ENCODE results near the gene AFF3.
"Not testable (repeated sequence)": the region's sequence is repeated elsewhere in the genome, so short reads cannot be mapped to it uniquely, and the experiment has no call there.

Gene AFF3

DNA sequence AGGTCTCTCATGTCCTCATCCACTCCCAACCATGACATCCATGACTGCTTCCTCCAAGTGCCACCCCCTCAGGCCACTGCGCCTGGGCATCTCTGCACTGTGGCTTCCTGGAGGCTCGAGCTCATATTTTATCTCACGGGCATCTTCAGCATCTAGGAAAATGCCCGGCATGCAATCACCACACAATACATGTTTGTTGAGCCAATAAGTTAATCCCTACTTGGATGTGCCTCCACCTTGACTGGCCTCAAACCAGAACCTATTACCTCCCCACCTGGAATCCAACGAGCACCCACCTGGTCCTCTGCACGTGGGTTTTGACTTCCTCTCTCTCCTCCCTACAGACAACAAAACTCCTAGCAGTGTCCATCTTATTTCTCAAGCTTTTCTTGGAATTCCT, 453.7 kb downstream of the AFF3 start:
- DNase-seq = no peak

DNA sequence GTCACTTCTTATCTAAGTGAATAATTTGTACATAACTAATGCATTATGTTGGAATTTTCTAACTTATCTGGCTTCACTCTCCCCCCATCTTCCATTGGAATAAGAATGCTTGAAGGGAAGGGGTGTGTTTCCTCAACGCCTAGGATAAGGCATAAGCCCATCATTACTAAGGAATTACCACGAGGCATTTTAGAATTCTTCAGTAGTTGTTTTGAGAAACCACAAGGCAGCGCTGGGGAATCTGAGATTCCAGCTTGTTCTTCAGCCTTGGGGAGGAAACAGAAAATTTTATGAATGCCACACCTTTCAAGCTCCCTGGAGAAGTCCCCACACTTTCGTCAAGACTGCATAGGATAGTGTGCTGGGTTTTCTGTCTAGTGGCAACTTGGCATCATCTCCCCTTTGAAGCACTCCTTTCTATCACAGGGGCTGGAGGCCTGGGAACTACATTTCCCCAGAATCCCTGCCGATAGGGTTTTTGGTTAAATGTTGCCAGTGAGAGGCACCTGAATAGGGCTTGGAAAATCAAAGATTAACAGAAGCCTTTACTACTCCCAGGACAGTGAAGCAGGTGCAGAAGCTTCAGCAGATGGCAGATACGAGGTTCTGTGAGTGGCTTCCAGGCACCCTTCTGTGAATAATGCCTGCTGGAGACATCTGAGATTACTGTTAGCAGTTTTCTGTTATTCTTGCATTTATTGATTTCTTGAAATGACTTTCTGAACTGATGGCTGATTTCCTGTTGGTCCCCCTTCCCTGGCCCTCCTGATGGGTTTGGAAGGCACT, 459.9 kb downstream of the AFF3 start:
- DNase-seq = peak; percentile 56 to 76

GRCh38 chr2:99680946-99681345, 461.4 kb downstream of the AFF3 start:
- DNase-seq = no peak

GRCh38 chr2:99679518-99679917, 462.9 kb downstream of the AFF3 start:
- DNase-seq = no peak

DNA sequence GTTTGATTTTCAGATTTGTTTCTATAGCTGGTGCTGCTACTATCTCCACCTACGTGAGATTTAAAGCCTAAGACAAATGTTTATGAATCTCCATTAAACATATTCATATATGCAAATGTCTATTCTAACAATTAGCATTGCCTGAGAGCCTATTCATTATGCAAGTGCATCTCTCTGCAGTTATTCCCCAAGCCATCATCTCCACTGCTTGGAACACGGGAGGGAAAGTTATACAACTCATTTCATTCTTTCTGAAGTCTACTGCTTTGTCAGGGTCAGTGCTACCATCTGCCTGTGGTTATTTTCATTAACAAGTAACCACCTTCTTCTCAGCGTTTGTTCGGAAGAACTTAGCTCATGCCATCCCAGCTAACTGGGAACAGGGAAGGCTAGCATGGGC, 463.8 kb downstream of the AFF3 start:
- DNase-seq = no peak

GRCh38 chr2:99677814-99678213, 464.6 kb downstream of the AFF3 start:
- no peak for DNase-seq

DNA sequence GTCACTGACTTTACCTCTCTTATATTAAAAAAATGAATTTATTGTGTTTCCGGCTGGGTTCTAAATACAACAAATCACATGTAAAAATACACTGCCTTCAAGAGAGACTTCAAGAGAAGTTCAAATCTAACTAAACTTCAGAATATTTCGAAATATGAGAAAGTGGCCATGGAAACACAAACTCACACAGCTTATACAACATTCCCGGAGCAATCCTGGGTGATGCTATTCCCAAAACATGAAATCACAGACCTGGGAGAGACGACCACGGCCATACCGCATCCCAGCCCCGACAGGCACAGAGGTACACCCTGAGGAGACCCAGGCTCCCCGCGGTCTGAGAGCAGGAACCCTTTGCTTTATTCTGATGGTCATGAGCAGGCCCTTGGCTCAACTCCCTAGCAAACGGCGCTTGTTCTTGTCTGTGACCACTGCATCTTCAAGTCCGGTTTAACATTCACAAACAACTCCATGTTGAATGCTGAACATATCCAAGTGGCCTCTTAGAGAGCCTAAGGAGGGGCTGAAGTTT, 467.2 kb downstream of the AFF3 start:
- no peak for DNase-seq

- no peak for DNase-seq
Observed at GRCh38 chr2:99674090-99674489, 468.3 kb downstream of the AFF3 start.

- no peak for DNase-seq
Observed at GRCh38 chr2:99672766-99673350, 469.5 kb downstream of the AFF3 start.

DNA sequence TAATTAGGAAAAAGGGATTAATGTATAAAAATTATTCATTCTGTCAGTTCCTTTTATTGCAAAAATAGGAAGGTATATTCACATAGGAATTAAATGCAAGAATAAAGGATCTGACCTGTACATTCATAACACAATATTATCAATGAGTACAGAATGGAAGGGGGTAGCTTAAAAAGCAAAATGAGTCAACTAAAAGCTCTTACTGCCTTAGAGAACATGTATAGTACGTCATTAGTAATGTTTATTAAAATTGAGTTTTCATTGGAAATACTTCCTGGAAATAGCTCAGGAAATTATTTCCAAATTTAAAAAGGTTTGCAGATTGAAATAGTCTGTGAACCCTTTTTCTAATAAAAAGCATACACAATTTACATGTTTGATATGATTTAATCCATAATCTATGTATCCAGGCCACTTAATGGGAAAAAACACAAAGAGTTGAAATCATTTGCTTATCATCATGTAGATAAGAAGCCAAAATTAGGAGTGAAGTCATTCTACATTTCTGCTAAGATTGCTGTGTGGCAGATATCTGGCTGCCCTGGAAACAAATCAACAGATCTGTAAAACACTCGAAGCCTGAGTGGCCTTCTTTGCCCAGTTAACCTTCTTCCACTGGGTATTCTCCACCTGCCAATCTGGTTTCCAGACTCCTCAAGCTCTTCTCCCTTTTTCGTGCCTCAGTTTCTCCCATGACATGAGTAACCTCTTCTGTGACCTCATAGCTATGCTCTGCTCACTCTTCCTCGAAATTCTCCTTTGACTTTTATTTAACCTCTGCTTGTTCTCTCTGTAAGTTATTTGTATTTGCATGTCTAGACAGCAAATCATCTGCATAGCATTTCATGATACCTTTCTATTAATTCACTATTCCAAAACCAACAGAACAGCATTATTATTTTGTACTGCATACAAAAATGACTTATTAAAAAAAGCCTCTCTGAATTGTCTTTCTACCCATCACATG, 471.3 kb downstream of the AFF3 start:
- no peak for DNase-seq

- no peak for DNase-seq
Observed at GRCh38 chr2:99666256-99666655, 476.1 kb downstream of the AFF3 start.

- no peak for DNase-seq
Observed at GRCh38 chr2:99663641-99664040, 478.7 kb downstream of the AFF3 start.

DNA sequence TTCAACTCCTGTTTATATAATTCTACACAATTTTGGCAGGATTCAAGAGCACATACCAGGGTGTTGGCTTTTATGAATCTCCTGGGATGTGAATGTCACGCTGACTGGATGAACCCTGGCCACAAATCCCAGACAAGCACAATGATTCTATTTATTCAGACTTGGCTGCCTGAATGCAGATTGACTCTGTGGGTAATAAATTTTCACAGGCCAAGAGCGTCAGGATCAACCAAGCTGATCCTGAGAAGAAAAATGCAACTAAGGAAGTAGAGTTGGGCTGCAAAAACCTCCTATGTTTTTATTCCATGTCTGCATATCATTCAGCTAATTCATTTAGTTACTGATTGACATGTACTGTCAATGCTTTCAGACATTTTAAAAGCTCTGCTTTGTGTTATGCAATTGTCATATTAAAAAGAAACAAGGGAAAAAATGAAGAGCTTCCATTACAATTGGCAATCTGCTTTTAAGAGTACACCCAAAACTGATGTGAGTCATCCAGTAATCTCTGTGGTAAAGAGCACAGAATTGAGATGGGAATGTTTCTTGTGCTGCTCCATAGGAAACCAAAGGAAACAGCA, 479.5 kb downstream of the AFF3 start:
- peak; percentile 10 to 14 for DNase-seq

GRCh38 chr2:99661761-99662160, 480.6 kb downstream of the AFF3 start:
- not testable (repeated sequence) for DNase-seq

DNA sequence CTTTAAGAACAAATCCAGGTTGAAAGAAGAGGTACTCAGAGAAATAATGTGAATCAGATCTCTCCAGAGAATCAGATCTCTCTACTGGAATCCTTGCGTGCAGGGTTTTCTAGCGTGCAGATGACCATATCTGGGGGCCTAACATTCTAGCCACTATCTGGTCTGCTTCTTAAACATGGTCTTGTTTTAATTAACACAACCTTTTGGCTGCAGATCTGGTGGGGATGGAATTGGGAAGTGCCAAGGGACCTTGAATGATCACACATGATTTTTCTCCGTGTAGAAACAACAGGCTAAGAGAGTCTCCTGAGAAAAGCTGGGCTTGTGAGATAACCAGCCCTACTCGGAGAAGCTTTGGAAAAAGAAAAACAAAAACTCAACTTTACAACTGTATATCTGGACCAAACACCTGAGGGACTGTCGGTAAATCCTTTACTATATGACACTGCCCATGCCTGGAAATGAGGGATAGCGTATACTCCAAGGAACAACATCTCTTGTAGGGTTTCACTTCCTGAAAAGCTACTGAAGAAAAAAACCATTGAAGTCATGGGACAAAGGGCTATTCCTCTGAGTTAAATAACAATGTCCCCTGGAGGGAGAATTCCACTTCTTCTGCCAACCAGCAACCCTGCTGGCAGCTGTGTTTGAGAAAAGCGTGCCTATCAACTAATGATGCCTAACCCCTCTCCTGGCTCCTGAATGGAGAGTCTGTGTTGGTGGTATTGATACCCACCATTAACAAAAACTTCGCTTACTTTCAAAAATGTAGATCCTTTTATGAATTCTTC, 481.6 kb downstream of the AFF3 start:
- no peak for DNase-seq

- DNase-seq = no peak
Observed at GRCh38 chr2:99659874-99660273, 482.5 kb downstream of the AFF3 start.

DNA sequence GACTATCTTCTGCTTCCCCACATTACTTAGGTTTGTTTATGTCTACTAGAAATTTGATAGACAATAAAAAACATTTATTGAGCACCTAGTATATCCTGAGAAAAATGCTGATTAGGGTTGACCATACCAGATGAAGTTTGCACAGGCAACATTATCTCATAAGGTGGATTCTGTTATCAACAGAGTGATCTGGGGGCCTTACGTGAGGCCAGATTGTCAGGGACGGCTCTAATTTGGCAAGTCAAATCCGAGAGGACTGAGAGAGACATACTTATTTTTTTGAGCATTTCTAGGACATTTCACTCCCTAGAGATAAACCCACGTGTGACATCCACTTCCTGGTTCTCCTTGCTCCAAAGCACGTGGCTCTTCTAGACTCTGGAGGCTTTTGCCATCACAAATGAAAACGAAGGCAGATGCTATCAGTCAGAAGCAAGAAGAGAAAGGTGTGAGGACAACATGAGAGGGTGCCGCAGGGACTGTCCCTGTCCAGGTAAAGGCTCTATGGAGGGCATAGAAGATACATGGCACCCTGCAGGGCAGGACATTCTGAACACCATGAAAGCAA, 484.6 kb downstream of the AFF3 start:
- DNase-seq = no peak

GRCh38 chr2:99656994-99657393, 485.4 kb downstream of the AFF3 start:
- DNase-seq = no peak

DNA sequence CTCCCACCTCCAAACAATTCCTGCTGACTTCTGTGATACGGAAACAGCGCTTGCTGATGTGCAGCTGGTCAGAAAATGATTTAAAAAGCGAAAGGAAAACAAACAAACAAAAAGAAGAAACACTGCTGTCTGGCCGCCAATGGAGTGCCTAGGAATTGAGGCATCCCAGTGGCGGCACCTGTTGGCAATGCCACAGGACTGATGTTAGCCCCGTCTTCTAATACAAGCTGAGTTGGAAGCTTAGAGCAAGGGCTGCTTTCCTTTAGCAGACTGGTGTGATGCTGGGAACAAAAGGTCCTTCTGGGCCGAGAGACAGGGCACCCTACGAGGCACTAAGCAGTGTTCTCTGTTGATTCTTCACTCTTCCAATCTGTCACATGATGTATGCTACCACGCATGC, 489.0 kb downstream of the AFF3 start:
- no peak for DNase-seq

GRCh38 chr2:99652862-99653261, 489.5 kb downstream of the AFF3 start:
- no peak for DNase-seq

DNA sequence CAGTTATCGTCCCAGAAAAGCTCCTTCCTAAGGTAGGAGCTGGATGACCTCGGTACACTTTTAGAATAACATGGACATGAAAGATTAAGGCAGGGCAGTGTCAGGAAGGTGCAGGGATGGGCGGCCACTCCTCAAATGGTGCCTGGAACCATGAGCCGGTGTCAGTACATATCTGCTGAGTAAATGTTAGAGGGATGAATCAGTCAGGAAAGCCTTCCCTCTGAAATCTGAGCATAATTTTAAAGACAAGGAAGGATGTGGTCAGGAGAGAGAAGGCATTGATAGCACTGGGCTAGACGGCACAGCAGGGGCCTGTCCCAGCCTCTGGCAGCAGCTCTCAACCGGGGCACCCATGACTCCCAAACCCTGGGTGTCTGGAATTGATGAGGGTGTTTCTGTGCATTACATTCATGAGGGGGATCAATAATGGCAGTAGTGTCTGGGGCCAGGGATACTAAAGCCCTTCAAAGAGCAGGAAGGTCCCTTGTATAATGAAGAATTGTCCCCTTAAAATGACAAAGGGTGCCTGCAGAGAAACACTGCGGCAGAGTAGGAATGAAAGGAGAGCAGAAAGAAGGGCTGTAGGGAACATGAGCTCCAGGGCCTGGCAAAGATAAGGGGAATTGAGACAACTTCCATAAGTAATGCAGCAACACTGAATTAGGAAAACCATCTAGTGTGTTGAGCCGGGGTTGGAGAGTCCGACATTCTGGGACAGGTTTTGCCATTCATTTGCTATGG, 490.3 kb downstream of the AFF3 start:
- DNase-seq = no peak

Measured in NCI-H187 (cell line).